CD1c-positive myeloid dendritic cell (primary cell): ENCODE results near the gene AHNAK2.

Experiments
- DNase-seq: peaks from one replicate; pipeline ENCODE4 v3.0.0-alpha.2; 2016; ENCODE audit errors: extremely low spot score

AHNAK2 gene

DNA sequence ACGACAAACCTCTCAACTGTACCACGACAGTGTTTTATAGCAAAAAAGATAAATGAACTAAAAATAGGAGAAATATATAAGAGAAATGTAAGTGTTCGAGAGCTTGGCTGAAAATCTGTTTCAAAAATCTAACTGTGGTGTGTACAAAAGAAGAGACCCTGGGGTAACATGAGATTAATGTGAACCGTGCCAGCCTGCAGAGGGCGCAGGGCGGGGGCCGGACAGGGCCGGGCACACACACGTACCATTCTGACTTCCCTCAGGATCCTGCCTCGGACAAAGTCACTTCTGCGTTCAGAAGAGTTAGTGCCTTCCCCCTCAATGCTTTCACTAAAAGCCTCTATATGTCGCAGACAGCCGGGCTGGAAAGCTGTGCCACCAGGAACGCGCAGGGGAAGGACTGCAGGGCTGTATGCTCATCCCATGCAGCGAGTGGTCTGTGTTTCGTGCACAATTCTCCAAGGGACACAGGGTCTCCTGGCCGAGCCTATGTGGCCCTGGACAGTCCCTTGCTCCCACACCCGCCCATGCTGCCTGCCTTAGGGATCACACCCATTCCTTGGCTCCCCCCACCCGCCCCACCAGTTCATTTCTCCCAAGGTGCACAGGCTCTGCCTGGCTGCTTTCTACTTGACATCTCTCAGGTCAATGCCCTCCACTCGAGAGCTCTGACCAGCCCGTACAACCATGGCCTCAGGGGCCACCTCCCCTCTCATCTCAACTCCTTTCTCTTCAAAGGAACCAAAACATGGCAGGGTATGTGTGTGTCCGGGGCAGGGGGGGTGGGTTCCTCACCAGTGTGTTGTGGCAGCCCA, 34.2 kb upstream of the AHNAK2 start:
- DNase-seq = peak; percentile 25

DNA sequence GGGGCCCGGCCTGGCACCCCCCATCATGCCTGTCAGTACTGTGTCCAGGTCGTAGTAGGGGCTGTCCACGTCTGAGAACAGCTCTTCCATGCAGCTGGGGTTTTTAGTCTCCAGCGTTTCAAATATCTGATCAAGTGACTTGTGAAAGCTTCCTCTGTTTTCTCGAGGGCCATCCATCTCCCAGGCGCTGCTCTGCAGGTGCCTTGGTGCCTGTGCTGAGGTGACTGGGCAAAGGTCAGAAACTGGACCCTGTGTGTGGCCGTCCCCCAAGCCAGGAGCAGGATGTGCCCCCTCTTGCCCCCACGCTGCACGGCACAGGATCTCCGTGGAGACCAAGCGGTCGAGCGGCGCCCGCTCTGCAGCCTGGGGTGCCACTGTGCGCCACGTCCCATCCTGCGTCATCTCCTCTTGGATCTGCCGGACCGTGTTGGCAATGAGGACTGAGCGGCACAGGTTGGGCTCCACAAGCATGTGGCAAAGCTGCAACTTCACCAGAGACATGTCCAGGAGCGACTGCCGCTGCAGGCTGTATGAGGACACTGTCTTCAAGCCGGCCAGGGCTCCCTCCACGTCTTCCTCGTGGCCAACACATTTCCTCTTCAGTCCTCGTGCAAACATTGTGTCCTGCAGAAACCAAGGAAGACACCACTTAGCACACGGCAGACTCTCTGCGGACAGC, 33.3 kb upstream of the AHNAK2 start:
- no peak for DNase-seq

DNA sequence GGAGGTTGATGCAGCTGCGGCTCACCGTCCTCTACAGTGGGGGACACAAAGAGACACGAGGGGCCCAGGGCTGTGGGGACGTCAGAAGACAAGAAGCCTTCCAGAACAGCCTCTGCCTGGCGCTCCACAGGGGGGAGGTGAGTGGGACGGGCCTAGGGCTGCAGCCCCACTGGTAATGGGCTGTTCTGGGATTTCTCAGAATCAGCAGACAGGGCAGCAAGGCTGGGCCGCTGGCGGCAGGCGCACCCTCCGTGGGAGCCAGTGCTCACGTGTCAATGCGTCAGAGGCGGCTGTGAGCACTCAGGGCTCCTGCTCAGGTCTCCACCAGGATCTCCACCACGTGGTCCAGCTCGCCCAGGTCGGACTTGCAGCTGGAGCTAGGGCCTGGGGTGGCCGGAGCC, 32.7 kb upstream of the AHNAK2 start:
- no peak for DNase-seq

DNA sequence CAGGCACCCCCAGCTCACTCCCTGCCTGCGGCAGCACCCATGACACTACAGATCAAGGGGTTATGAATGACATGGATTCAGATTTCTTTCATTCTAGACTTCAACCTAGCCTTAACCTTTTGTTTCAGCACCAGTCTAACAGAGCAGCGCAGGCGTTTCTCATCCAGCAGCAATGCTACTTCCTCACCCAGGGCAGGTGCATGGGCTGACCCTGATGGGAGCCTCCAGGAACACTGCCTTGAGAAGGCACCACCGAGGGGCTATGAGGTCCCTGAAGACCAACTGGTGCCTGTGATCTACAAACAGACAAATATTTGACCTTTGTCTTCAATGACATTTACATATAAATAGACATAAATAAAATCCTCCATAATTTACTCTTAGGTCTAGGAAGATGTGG, 31.9 kb upstream of the AHNAK2 start:
- no peak for DNase-seq

DNA sequence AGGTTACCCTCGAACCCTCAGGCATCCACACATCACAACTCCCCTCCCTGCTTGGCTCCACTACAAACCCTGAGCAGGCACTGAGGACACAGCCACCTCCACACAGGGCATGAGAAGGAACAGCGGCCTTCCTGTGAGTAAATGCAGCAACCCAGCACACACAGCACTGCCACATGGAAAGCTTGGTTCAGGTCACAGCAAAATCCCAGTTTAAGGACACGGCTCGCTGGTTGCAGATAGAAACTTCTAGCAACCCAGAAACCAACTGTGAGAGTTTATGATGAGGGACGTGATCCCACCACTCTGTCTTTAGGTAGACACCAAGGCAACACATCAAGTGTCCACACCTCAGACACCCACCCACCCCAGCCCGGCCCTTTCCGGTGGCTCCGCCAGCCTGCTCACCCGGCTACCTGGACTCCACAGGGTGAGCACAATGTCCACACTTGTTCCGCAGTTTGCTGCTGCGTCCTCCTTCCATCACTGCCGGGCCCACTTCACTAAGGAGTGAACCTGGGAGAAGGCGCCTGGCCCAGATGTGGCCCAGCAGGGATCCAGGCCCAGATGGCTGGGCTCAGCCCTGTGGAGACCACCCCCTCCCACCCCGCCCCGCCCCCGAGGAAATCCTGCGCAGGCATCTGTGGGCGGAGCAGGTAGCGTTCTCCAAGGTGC, 29.6 kb upstream of the AHNAK2 start:
- no peak for DNase-seq

DNA sequence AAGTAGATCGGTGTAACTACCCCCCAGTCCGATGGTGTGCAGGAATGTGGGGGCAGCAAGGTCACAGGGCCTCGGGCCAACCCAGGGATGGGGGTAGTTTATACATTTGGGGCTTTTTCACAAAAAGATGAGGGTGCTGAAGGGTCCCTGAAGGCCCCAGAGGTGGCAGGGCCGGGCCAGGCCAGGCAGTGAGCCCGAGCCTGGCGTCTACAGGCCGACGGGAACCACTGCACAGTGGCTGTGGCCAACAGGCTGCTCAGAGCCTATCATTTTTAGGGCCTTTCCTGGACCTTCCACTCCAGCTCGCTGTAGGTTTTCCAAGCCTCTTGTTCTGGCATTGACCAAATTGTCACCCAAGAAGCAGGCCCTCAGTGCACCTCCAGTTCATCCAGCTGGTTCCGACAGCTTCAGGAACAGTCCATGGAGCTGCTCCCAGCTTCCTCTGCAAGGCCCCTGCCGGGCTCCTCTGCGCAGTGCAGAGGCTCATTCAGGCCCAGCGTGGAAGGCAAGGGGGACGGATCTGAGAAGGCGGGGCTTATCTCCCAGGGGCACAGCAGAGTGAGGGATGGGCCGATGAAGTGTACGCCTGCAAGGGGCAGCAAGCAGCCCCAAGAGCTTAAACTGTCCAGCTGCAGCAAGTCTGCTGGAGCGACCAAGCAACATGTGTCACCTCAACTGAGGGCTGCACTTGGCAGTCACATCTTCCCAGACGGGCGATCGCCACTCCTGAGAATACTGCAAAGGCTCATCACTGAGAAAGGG, 28.8 kb upstream of the AHNAK2 start:
- DNase-seq = no peak

DNA sequence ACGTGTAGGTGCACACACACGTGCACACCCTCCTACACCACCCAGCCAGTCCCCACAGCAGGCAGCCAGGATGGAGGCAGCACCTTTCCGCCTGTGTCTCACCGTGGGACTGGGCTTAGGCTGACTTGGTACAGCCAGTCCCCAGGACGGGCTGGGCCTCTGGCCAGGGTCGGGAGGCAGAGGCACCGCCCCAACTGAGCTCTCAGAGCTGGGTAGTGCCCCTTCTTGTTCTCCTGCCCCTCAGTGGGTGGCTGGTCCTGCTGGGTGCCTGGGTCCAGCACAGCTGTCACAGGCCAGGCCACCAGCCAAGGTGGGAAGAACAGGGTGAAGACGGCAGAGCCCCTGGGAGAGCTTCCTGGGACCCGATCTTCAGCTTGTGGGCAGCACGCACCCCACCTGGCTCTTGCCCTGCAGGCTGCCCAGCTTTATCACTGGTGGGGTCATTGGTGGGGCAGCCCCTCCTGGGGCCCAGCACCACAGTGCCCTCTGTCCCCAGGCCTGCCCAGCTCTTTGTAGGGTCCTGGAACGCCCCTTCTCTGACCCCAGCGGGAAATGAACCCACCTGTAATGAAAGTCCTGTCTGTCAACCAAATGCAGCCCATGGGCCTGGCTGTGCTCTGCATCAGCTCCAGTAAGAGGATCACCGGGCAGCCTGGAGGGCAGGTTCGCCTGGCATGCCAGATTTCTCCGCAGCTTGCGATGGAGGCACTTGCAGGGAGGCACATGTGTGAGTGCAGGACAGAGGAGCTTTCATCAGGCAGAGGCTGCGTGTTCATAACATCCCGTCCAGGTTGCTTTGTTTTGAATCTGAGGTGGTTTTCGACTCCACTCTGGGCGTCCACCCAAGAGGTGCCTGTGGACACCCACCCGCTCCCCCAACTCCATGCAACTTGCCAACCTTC, 28.0 kb upstream of the AHNAK2 start:
- no peak for DNase-seq

DNA sequence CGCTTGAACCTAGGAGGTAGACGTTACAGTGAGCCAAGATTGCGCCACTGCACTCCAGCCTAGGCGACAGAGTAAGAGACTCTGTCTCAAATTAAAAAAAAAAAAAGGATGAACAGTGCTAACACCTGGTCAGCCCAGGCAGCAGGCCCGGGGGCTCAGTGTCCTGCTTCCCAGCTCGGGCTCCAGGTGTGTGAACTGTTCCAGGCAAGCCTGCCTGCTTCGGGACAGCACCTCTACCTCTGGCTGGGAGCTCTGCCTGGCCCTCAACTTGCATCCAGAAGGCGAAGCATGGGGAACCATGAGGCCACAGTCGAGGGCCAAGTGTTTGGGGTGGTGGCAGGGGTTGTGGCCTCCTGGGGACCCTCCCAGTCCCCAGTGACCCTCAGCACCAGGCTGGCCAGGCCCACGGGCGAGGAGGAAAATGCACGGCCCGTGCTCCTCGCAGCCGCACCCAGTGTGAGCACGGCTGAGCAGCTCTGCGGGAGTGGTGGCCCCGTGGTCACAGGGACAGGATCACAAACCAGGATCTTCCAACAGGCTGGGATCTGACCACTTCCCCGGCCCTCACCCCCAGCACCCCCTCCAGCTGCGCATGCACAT, 27.3 kb upstream of the AHNAK2 start:
- DNase-seq = no peak

DNA sequence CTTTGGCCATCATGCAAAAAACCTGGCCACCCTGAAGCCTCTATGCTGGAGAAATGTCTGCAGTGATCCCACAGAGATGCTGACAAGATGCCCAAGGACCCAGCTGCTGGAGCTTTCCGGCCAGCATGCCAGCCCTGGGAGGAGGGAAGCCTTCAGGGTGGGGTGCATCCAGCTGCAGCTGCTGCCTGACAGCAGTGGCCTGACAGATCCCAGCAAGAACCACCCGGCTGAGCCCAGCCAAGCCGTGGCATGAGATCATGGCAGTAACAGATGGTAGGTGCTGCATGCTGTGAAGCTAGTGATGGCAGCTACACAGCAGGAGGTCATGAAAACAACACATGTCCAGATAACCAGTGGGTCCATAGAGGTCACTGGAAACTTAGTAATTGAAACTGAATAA, 21.2 kb upstream of the AHNAK2 start:
- DNase-seq = no peak

DNA sequence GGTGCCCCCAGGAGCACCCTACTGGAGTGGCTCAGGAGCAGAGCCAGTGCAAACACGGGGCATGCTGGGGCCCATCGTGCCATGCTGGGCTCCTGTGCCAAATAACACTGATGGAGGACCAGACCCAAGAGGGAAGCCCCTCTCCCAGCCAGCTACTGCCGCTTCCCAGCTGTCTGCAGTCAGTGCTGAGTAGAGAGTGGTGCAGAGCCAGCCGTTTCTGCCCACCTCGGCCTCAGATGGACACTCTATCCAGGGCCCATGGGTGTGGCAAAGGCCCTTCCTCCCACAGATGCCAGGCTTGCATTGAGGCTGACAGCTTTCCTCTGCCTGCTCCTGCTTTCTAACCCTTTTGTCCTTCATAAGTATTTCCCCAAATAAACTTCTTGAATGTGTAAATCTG, 20.6 kb upstream of the AHNAK2 start:
- DNase-seq = no peak

DNA sequence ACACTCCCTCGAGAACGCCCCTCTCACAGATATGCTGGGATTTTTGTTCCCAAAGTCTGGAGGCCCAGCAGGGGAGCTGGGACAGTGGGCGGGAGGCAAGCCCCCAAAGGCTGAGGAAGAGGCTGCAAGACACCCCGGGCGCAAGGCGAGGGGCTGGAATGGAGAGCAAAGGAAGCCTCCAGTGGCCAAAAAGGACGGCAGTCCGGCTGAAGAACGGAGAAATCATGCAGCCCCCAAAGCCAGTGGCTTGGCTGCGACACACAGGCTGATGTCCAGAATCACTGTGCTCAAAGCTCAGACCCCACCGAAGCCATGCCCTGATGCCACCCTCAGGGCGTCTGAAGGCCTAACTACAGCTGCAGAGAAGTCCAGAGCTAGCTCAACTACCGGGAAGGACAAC, 18.3 kb upstream of the AHNAK2 start:
- DNase-seq = no peak

DNA sequence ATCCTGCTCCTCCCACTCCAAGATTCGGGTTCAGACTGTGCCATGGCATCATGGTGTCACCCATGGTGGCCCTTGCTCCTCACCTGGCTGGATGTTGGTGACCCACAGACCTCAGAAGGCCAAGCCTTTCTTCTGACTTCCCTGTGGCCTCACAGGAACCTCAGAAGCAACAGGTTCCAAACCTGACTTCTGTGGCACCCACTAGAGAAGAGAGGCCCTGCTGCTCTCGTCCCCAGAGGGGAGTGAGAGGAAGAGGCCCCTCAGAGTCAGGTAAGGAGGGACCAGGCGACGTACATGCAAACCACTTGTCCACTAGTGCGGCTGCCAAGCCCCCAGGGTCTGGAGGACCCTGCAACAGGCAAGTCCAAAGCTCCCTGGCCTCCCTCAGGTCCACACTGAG, 17.9 kb upstream of the AHNAK2 start:
- DNase-seq = no peak

DNA sequence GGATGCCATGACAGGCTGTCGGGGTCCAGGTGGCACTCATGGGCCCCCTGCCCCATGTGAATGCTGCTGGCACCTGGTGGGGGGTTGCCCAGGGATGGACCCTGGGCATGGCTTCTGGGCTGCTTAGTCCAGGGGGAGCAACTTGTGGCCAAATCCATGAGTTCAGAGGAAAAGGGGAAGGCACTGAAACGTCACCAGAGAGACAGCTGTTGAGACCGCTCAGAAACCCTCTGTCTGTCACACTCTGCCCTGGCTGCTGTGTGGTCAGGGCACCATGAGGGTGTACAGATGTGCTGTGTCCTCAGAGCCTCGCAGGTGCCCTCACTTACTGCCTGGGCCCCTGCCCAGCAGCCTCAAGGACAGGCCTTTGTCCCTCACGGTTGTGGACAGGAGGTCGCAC, 16.8 kb upstream of the AHNAK2 start:
- DNase-seq = no peak

DNA sequence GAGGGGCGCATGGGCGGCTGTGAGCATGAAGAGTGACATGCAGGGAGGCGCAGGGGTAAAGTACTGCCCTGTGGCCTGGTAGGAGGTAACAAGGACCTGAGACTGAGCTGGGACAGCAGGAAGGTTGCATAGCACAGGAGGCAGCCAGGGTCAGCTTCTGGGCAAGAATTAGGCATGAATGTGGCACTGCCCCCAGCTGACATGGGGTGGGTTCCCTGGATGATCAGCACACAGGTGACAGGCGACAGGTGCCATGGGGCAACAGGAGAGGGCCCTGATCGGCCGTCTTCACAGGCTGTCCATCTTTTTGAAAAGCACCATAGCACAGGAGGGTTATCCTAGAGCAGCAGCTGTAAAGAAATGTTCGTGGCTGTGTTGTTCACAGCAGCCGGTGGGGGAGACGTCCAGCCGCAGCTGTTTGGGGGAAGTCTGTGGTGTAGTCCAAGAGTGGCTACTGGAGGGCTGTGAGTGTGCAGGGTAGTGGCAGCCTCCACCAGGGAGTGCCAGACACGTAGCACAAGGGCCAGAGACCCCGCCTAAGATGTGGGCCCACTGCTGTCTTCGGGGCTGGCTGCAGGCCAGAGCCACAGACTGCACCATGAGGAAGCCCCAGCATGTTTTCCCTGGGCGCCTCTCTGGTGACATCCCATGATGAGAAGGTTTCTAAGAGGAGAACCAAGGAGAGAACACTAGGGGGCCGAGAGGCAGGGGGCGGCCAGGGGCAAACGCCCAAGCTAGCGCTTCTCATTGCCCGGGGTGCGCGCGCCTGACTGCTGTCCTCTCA, 15.8 kb upstream of the AHNAK2 start:
- no peak for DNase-seq

DNA sequence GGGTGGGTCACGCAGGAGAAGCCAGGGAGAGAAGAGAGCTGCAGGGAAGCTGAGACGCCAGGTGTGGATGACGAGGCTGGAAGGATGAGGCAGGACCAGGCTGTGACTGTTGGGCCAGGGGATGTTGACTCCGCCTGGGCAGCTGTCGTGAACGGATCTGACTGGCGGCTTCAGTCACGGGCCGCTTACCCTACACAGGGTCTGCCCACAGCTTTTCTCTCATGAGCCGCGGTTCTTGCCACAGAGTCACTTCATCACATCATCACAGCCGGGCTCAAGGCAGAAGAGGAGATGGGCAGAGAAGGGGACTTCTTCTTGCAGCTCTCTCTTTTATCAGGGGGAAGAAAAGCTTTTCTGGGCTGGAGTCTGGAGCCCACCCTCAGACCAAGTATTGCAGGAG, 15.1 kb upstream of the AHNAK2 start:
- no peak for DNase-seq

DNA sequence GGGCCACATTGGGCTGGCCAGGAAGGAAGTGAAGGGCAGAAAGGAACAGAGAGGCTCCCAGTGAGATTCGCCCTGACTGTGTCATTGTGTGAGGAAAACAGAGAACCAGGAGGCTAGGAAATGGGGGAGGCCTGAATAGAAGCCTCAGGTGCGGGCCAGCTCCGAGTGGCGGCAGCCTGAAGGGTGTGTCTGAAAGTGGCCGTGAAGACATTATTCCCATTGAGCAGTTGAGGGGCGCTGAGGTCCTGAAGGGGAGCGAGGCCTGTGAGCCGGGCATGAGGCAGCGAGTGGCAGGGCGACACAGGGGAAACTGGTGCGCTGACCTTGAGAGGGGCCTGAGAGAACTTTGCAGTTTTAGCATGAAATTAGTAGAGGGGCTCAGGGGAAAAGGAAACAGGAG, 14.3 kb upstream of the AHNAK2 start:
- DNase-seq = no peak

DNA sequence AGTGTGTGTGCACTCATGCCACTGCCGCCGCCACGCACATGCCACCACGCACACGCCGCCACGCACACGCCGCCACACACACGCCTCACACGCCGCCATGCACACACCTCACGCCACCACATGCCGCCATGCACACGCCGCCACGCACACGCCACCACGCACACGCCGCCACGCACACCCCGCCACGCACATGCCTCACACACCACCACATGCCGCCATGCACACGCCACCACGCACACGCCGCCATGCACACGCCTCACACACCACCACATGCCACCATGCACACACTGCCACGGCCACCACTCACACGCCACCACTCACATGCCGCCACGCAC, 13.7 kb upstream of the AHNAK2 start:
- no peak for DNase-seq

DNA sequence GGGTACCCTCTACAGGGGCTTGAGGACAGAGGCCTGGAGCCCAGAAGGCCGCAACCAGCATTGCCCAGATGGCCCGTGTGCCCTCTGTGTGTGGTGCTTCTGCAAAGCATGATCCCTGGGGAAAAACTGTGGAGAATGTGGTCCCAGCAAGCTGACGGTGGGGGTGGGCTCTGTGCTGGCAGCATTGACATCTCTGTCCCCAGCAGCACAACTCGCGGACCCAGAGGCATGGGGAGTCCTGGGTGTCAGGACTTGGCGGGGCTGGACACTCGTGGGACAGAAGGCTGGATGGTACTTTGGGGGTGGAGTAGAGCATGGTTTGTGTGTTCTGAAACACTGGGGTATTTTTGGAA, 11.8 kb upstream of the AHNAK2 start:
- no peak for DNase-seq

DNA sequence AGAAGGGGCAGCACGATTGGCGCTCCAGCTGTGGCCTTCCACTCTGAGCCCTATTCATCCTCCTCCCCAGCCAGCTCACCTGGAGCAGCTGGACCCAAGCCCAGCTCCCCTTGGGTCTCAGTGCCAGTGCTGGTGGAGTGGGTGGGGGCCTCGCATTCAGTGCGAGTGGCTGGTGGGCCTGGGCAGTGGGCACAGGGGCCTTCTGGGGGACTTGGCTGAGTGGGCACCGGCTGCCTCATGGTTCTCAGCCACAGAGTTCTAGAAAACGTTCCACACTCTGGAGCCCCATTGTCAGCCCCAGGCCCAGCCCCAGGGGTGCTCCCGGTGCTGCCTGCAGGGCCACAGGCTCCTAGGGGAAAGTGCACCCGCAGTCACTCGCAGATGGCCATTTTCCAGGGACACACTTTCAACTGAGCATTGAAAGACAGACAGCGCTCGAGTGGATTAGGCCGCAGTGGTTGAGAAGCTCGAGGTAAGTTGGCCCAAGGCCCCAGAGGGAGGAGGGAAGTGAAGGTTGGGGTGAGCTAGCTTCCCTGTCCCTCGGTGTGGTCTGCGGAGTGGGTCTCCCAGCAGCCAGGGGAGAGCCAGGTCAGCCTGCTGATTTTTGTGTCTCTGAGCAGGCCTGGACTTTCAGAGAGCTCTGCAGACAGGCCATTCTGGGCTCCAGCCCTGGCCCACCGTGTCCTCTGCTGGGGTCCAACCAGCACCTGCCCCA, 11.2 kb upstream of the AHNAK2 start:
- no peak for DNase-seq
